H1 (cell line): ENCODE data around the gene DUSP9. TPM values are rescaled to one million over a fixed set of nuclear protein-coding genes. Genes with fewer than 3 reads are reported as not detected.

Experiments
- CTCF ChIA-PET: fragments of 300-600 bp; sonication (Branson Sonifier 250); formaldehyde crosslinking; loops from one replicate; lab custom pipeline; 2021; ENCODE audit not compliant: partially characterized antibody; lab: Charles Lee
- POLR2A ChIA-PET: fragments of 300-600 bp; sonication (Branson Sonifier 250); formaldehyde crosslinking; loops from one replicate; lab custom pipeline; 2021; ENCODE audit warnings: inconsistent platforms; ENCODE audit not compliant: partially characterized antibody; lab: Charles Lee
- DNase-seq, 2 experiments: peaks; one replicate each; pipeline versions ENCODE4 v3.0.0 to v3.0.0-alpha.2; 2010 to 2022; ENCODE audit warnings: low spot score in 2 of 2, low read depth in 1 of 2, mixed read lengths in 1 of 2
- FAIRE-seq: peaks from 2 replicates; lab custom pipeline; 2011; peaks lifted over from hg19 to GRCh38; lab: Jason Lieb, UNC
- H2AFZ ChIP-seq: 2 replicates; pipeline ENCODE4 v1.8.1; 2012; ENCODE audit warnings: low read length, inconsistent platforms
- H2AK5ac ChIP-seq: 2 replicates; pipeline ENCODE4 v1.6.1; 2013; ENCODE audit warnings: low read depth, low read length
- H2BK120ac ChIP-seq: replicated peaks from 2 replicates; pipeline ENCODE3; 2013; ENCODE audit warnings: low read depth, low read length, inconsistent platforms
- H2BK12ac ChIP-seq: 2 replicates; pipeline ENCODE4 v1.6.1; 2013; ENCODE audit warnings: low read depth, low read length
- H2BK15ac ChIP-seq: 2 replicates; pipeline ENCODE4 v1.6.1; 2013; ENCODE audit warnings: low read length
- H2BK20ac ChIP-seq: 2 replicates; pipeline ENCODE4 v1.6.1; 2013; ENCODE audit warnings: low read length
- H2BK5ac ChIP-seq: 2 replicates; pipeline ENCODE4 v1.6.1; 2013; ENCODE audit warnings: low read depth, low read length
- H3K14ac ChIP-seq: 2 replicates; pipeline ENCODE4 v1.6.1; 2013; ENCODE audit warnings: inconsistent platforms; ENCODE audit not compliant: insufficient read length
- H3K18ac ChIP-seq: 2 replicates; pipeline ENCODE4 v1.6.1; 2013; ENCODE audit warnings: low read length; ENCODE audit errors: extremely low read depth
- H3K23ac ChIP-seq: 2 replicates; pipeline ENCODE4 v1.6.1; 2013; ENCODE audit warnings: inconsistent platforms; ENCODE audit not compliant: insufficient read length
- H3K23me2 ChIP-seq: 2 replicates; pipeline ENCODE4 v1.6.1; 2013; ENCODE audit warnings: low read depth, low read length
- H3K27ac ChIP-seq: 2 replicates; pipeline ENCODE4 v1.6.1; 2011; ENCODE audit warnings: low read depth, low read length, inconsistent platforms
- H3K27me3 ChIP-seq, 4 experiments: replicated peaks in 1 of 4; 1 replicate in 1 of 4; 2 replicates in 3 of 4; pipeline versions ENCODE4 v1.6.1 to v1.8.1; 2011 to 2013; ENCODE audit warnings: low read length in 3 of 4, mild to moderate bottlenecking in 3 of 4, inconsistent platforms in 2 of 4, mixed read lengths in 2 of 4, moderate library complexity in 1 of 4; ENCODE audit not compliant: control insufficient read depth in 3 of 4, insufficient read depth in 3 of 4; ENCODE audit errors: extremely low read depth in 1 of 4
- H3K36me3 ChIP-seq, 4 experiments: 2 replicates each; pipeline versions ENCODE4 v1.6.1 to v1.8.1; 2011 to 2013; ENCODE audit warnings: mild to moderate bottlenecking in 4 of 4, low read length in 3 of 4, moderate library complexity in 2 of 4, control low read depth in 1 of 4, inconsistent platforms in 1 of 4; ENCODE audit not compliant: insufficient read depth in 4 of 4, control insufficient read depth in 2 of 4
- H3K4ac ChIP-seq: replicated peaks from 2 replicates; pipeline ENCODE3; 2013; ENCODE audit warnings: low read length, low read depth, mixed read lengths, inconsistent platforms; ENCODE audit not compliant: insufficient read length
- H3K4me1 ChIP-seq, 4 experiments: replicated peaks in 1 of 4; 1 replicate in 1 of 4; 2 replicates in 3 of 4; pipeline versions ENCODE4 v1.6.1 to v1.8.1; 2011 to 2013; ENCODE audit warnings: low read length in 3 of 4, inconsistent platforms in 2 of 4, mixed read lengths in 1 of 4; ENCODE audit not compliant: insufficient read depth in 4 of 4, control insufficient read depth in 3 of 4
- H3K4me2 ChIP-seq, 2 experiments: 2 replicates each; pipeline versions ENCODE4 v1.6.1 to v1.8.1; 2011 to 2013; ENCODE audit warnings: low read depth in 2 of 2, low read length in 2 of 2, control low read depth in 1 of 2, inconsistent platforms in 1 of 2, mild to moderate bottlenecking in 1 of 2; ENCODE audit not compliant: insufficient read depth in 1 of 2
- H3K4me3 ChIP-seq, 4 experiments: fragments of 200-600, 300-600 bp in 1 of 4; sonication (generic), shearing (Covaris generic), sonication (Bioruptor Twin) in 1 of 4; 2 replicates each; pipeline versions ENCODE4 v1.5.1 to v1.8.1; 2011 to 2016; ENCODE audit warnings: low read length in 4 of 4, low read depth in 3 of 4, control low read depth in 2 of 4, inconsistent platforms in 2 of 4, mild to moderate bottlenecking in 2 of 4, mixed read lengths in 1 of 4, moderate library complexity in 1 of 4; ENCODE audit not compliant: insufficient read depth in 2 of 4; ENCODE audit errors: extremely low read depth in 1 of 4
- H3K56ac ChIP-seq: replicated peaks from 2 replicates; pipeline ENCODE3; 2013; ENCODE audit warnings: low read depth, mild to moderate bottlenecking, mixed read lengths, low read length, inconsistent platforms; ENCODE audit not compliant: insufficient read length
- H3K79me1 ChIP-seq: 2 replicates; pipeline ENCODE4 v1.6.1; 2013; ENCODE audit warnings: low read depth, low read length, control low read depth
- H3K79me2 ChIP-seq, 2 experiments: 2 replicates each; pipeline versions ENCODE4 v1.6.1 to v1.8.1; 2012 to 2013; ENCODE audit warnings: low read length in 2 of 2, mild to moderate bottlenecking in 2 of 2, inconsistent platforms in 1 of 2; ENCODE audit not compliant: insufficient read depth in 2 of 2, control insufficient read depth in 1 of 2
- H3K9ac ChIP-seq, 4 experiments: replicated peaks in 1 of 4; 1 replicate in 1 of 4; 2 replicates in 3 of 4; pipeline versions ENCODE4 v1.6.1 to v1.8.1; 2011 to 2013; ENCODE audit warnings: low read depth in 3 of 4, low read length in 3 of 4, control low read depth in 2 of 4, mild to moderate bottlenecking in 2 of 4, moderate library complexity in 2 of 4, inconsistent platforms in 1 of 4; ENCODE audit errors: extremely low read depth in 1 of 4
- H3K9me3 ChIP-seq, 2 experiments: 2 replicates each; pipeline versions ENCODE4 v1.6.1 to v1.8.1; 2012 to 2013; ENCODE audit warnings: mild to moderate bottlenecking in 2 of 2, moderate library complexity in 2 of 2, control low read depth in 1 of 2, inconsistent platforms in 1 of 2, low read depth in 1 of 2, low read length in 1 of 2, mixed read lengths in 1 of 2; ENCODE audit not compliant: insufficient read depth in 2 of 2
- H4K20me1 ChIP-seq, 2 experiments: replicated peaks in 1 of 2; 2 replicates each; pipeline versions ENCODE3 to v1.8.1; 2011 to 2013; ENCODE audit warnings: inconsistent platforms in 2 of 2, low read length in 2 of 2, mild to moderate bottlenecking in 1 of 2; ENCODE audit not compliant: insufficient read depth in 2 of 2, control insufficient read depth in 1 of 2
- H4K5ac ChIP-seq: 2 replicates; pipeline ENCODE4 v1.6.1; 2013; ENCODE audit warnings: low read length, low read depth, mixed read lengths, inconsistent platforms; ENCODE audit not compliant: insufficient read length
- H4K8ac ChIP-seq: 2 replicates; pipeline ENCODE4 v1.8.0; 2013; ENCODE audit warnings: mild to moderate bottlenecking, moderate library complexity, low read length, inconsistent platforms; ENCODE audit not compliant: insufficient read depth; ENCODE audit errors: extremely low read depth
- H4K91ac ChIP-seq: replicated peaks from 2 replicates; pipeline ENCODE3; 2013; ENCODE audit warnings: low read length, mixed read lengths, inconsistent platforms; ENCODE audit not compliant: insufficient read length
- RXRA ChIP-seq: IDR thresholded peaks from 2 replicates; pipeline ENCODE4 v1.6.1; 2011; ENCODE audit warnings: low read depth, mild to moderate bottlenecking, low read length, moderate library complexity; ENCODE audit not compliant: insufficient read depth
- SP1 ChIP-seq: IDR thresholded peaks from 2 replicates; pipeline ENCODE4 v1.6.1; 2011; ENCODE audit warnings: low read depth, low read length
- WGBS, 2 experiments: shearing (Covaris generic) in 1 of 2; methylation state at CpG; one replicate each; pipeline versions ENCODE4 v1.1.6 to v1.1.7; 2013 to 2015; ENCODE audit warnings: low lambda C conversion rate in 2 of 2, mixed read lengths in 2 of 2, inconsistent platforms in 1 of 2, low coverage in 1 of 2, missing lambda C conversion rate in 1 of 2; ENCODE audit not compliant: insufficient replicate concordance in 2 of 2, insufficient coverage in 1 of 2, insufficient read length in 1 of 2; ENCODE audit errors: extremely low coverage in 1 of 2, missing lambda C conversion rate in 1 of 2; 5-methylcytosine and 5-hydroxymethylcytosine counted together
- polyA plus RNA-seq, 7 experiments: library from polyadenylated mRNA; depleted of rRNA in 3 of 7; stranded (reverse) in 5 of 7; unstranded in 2 of 7; fragments of >200 nt in 5 of 7; fragments of 200-250 nt in 2 of 7; gene quantifications; 1 replicate in 5 of 7; 2 replicates in 1 of 7; 4 replicates in 1 of 7; pipeline versions ENCODE4 v1.2.1 to v1.2.3, GENCODE V29; 2011 to 2013; ENCODE audit warnings: missing spikeins in 2 of 7, mixed read lengths in 2 of 7
- total RNA-seq: library from RNA; stranded (reverse); fragmentation: NEBNext Ultra II Directional; extraction: Animal tissue kit (Norgen Biotek cat#: 25700); gene quantifications from 2 replicates; pipeline ENCODE4 v1.2.1, GENCODE V29; 2021
- TF ChIP-seq, protein P1 (sequence below): IDR thresholded peaks from 2 replicates; pipeline ENCODE4 v1.6.1; 2011; ENCODE audit warnings: low read depth, mild to moderate bottlenecking, low read length; ENCODE audit not compliant: insufficient read depth

DUSP9 gene
- total and polyA plus RNA-seq, 2 of the 8 experiments (the other 6 are each of a cell fraction or from before 2014, with no cell fraction given) = 0.80 to 1.1 TPM

DNA sequence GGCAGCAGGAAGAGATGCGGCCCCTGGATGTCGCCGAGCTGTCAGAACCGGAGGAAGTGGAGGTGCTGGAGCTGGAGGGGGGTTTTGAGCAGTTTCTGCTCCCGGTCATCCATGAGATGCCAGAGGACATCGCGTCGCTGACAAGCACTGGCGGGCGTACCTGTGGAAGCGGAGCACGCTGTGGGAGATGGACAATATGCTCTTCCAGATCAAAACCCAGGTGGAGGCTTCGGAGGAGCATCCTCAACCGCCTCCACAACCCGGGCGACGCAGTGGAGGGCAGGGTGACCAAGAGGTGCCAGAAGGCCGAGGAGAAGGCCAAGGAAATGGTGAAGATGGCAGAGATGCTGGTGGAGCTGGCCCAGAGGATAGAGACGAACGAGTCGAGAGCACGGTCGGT is 40.5 kb upstream of the DUSP9 start:
- Histone ChIP-seq H2BK120ac (no peak overlapping the region), H3K23ac (no peak overlapping the region), H3K23me2 (no peaks in the 10 kb centered on the region), H3K4me1 (no peaks in the 10 kb centered on the region), H2BK5ac (no peak overlapping the region), H4K5ac (no peak overlapping the region), H3K18ac (no peak overlapping the region), H2BK15ac (no peak overlapping the region), H3K79me2 (no peaks in the 10 kb centered on the region), H2AK5ac (no peak overlapping the region), H2BK20ac (no peak overlapping the region), H3K4me3 (no peak overlapping the region), H2BK12ac (no peak overlapping the region), H4K8ac (no peak overlapping the region), H3K27me3 (peaks cover 0 to 9% (median 7%) of the 10 kb centered on the region in 4 experiments; a peak in 6 of 7 replicates), H3K36me3 (no peaks in the 10 kb centered on the region), H3K79me1 (no peaks in the 10 kb centered on the region), H3K27ac (no peak overlapping the region), H3K4ac (no peak overlapping the region), H4K91ac (no peak overlapping the region), H3K9ac (no peak overlapping the region), H3K56ac (no peak overlapping the region), H3K9me3 (no peaks in the 10 kb centered on the region), H3K14ac (no peak overlapping the region), H2AFZ (no peak overlapping the region), H3K4me2 (no peak overlapping the region), H4K20me1 (no peaks in the 10 kb centered on the region)
- CTCF ChIA-PET = interaction anchor here (0.8 to 3.6 kb wide), 11 partner anchors 9 to 148 kb away, joined by 3 to 17 read pairs (median 3); no protein-coding TSS in a partner anchor
- DNase-seq (no peak), FAIRE-seq (no peak)
- 80% methylated on average over 12 of the region's 23 CpGs; no CpG with 5 or more reads in 1 of the 2 experiments for WGBS, 2 experiments
- POLR2A ChIA-PET = interaction anchor here (0.8 kb wide), 1 partner anchor 9 kb away, joined by 3 read pairs; no protein-coding TSS in a partner anchor
- TF ChIP-seq SP1 = no peak
- TF ChIP-seq RXRA = no peak
- TF ChIP-seq, protein P1, sequence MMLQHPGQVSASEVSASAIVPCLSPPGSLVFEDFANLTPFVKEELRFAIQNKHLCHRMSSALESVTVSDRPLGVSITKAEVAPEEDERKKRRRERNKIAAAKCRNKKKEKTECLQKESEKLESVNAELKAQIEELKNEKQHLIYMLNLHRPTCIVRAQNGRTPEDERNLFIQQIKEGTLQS = no peak
